HEK293T (cell line): Measurements from ENCODE around the gene OVOL2.

Experiments used
- ARNT ChIP-seq: fragments of 450-650 bp; IDR thresholded peaks from 2 replicates; pipeline ENCODE4 v1.6.1; 2017; ENCODE audit warnings: mild to moderate bottlenecking
- BHLHE40 ChIP-seq: fragments of 450-650 bp; IDR thresholded peaks from 2 replicates; pipeline ENCODE4 v1.6.1; 2016; ENCODE audit warnings: mild to moderate bottlenecking, moderate library complexity, borderline replicate concordance
- CTBP1 ChIP-seq: fragments of 450-650 bp; IDR thresholded peaks from 2 replicates; pipeline ENCODE4 v1.6.1; 2016; ENCODE audit warnings: borderline replicate concordance
- ELF4 ChIP-seq: fragments of 450-650 bp; IDR thresholded peaks from 2 replicates; pipeline ENCODE4 v1.6.1; 2017; ENCODE audit warnings: antibody characterized with exemption
- FOXK2 ChIP-seq: fragments of 450-650 bp; IDR thresholded peaks from 2 replicates; pipeline ENCODE4 v1.6.1; 2016; ENCODE audit warnings: mild to moderate bottlenecking
- FOXM1 ChIP-seq: fragments of 450-650 bp; IDR thresholded peaks from 2 replicates; pipeline ENCODE4 v1.6.1; 2017; ENCODE audit warnings: mild to moderate bottlenecking, borderline replicate concordance
- HDGF ChIP-seq: fragments of 450-650 bp; IDR thresholded peaks from 2 replicates; pipeline ENCODE4 v1.6.1; 2017; ENCODE audit warnings: antibody characterized with exemption, borderline replicate concordance
- LEF1 ChIP-seq: fragments of 450-650 bp; IDR thresholded peaks from 2 replicates; pipeline ENCODE4 v1.6.1; 2017; ENCODE audit warnings: mild to moderate bottlenecking, borderline replicate concordance
- NFRKB ChIP-seq: fragments of 450-650 bp; IDR thresholded peaks from 2 replicates; pipeline ENCODE4 v1.6.1; 2016; ENCODE audit warnings: mild to moderate bottlenecking, moderate library complexity
- PKNOX1 ChIP-seq: fragments of 450-650 bp; IDR thresholded peaks from 2 replicates; pipeline ENCODE4 v1.6.1; 2016
- SP1 ChIP-seq: fragments of 450-650 bp; IDR thresholded peaks from 2 replicates; pipeline ENCODE4 v1.6.1; 2017
- SUZ12 ChIP-seq: fragments of 450-650 bp; IDR thresholded peaks from 2 replicates; pipeline ENCODE4 v1.6.1; 2016; ENCODE audit warnings: mild to moderate bottlenecking
- TARDBP ChIP-seq: fragments of 450-650 bp; IDR thresholded peaks from 2 replicates; pipeline ENCODE4 v1.6.1; 2016
- ZNF384 ChIP-seq: fragments of 450-650 bp; IDR thresholded peaks from 2 replicates; pipeline ENCODE4 v1.6.1; 2016

- TF ChIP-seq CTBP1, result no peak
- TF ChIP-seq BHLHE40, result no peak
- TF ChIP-seq HDGF, result no peak
- TF ChIP-seq SP1, result no peak
- TF ChIP-seq LEF1, result no peak
- no peak for TF ChIP-seq PKNOX1
- TF ChIP-seq ZNF384, result no peak
- no peak for TF ChIP-seq FOXM1
- TF ChIP-seq SUZ12, result no peak
- no peak for TF ChIP-seq FOXK2
- no peak for TF ChIP-seq ARNT
- TF ChIP-seq NFRKB, result no peak
- no peak for TF ChIP-seq ELF4
- TF ChIP-seq TARDBP, result no peak
These were observed 23.7 kb downstream of the OVOL2 start for GRCh38 chr20:18034039-18034438.
